Measurements from ENCODE around the gene FREY1. TPM values are rescaled to one million over a fixed set of nuclear protein-coding genes. Genes with fewer than 3 reads are reported as not detected.

Gene FREY1, protein sequence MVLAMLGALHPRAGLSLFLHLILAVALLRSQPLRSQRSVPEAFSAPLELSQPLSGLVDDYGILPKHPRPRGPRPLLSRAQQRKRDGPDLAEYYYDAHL
- total RNA-seq (1.0 TPM), polyA plus RNA-seq (ENCODE audit: insufficient read depth, low read depth, low replicate concordance) (0.99 TPM)
- long read RNA-seq, donor 1: 0 reads
- long read RNA-seq, donor 2: 0 reads
- long read RNA-seq, donor 3: 0 reads
- long read RNA-seq, donor 4: 0 reads
- long read RNA-seq, donor 5: 0 reads
- long read RNA-seq, donor 6: 0 reads
- long read RNA-seq, donor 7, partial matches to known transcripts: 0 of 1 reads
- long read RNA-seq, donor 7, other reads (novel, unspliced or antisense): 0 of 1 reads
- long read RNA-seq, donor 8, partial matches to known transcripts: 0 of 2 reads
- long read RNA-seq, donor 8, other reads (novel, unspliced or antisense): 0 of 2 reads
- long read RNA-seq, donor 9: 0 reads
- long read RNA-seq, donor 10: 0 reads

- Histone ChIP-seq H3K9me3 (ENCODE audit: control insufficient read depth in 2 of 3, insufficient read depth in 1 of 3, low read length in 3 of 3) (no peaks in the 10 kb centered on the region), H3K9ac (ENCODE audit: low read length in 3 of 3) (no peak within 1 kb of the TSS), H3K4me1 (ENCODE audit: control insufficient read depth in 2 of 3, insufficient read depth in 2 of 3, low read depth in 1 of 3, low read length in 3 of 3) (no peaks in the 10 kb centered on the region), H3K36me3 (ENCODE audit: control insufficient read depth in 2 of 3, insufficient read depth in 3 of 3, low read length in 3 of 3) (peaks cover 0 to 6% (median 3%) of the 10 kb centered on the region in 3 donors), H3K4me3 (ENCODE audit: low read length in 3 of 3) (no peak within 1 kb of the TSS), H3K27me3 (ENCODE audit: control insufficient read depth, insufficient read depth, low read length) (no peaks in the 10 kb centered on the region), H3K27ac (ENCODE audit: low read depth in 2 of 2, low read length in 2 of 2) (no peak within 1 kb of the TSS)
- TF ChIP-seq CTCF (IDR thresholded peaks at IDR 0.05; ENCODE audit: borderline replicate concordance, extremely low read depth, insufficient read depth): no peak
- DNase-seq (no peak), FAIRE-seq (no peak)
- intact Hi-C loops (cut with DNase I): no loop called here
These were observed at the start of gene FREY1 for GRCh38 chr11:45906965-45907611. Gene FREY1 (minus strand): TSS chr11:45907271. CDS start chr11:45907245, 26 bp downstream.

DNA sequence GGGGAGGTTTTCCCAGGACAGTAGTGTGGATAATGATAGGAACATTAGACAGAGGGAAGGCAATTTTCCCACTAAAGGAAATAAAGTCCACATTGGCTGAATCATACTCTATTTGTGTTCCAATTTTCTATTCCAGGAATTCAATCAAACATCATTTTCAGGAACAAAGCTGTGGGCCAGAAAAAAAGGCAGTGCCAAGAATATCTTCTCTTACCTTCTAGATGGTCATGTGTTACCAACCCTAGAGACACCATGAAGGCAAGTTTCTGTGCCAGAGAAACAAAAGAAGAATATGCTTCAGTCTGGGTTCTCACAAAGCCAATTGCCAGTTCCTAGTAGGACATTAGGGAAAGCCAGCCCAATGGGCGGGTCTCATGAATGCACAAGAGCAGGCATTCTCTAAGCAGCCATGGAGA lies 42.9 kb upstream of the FREY1 start:
- peaks cover 0 to 21% (median 10%) of the 10 kb centered on the region in 3 donors for H3K36me3 ChIP-seq (ENCODE audit: control insufficient read depth in 2 of 3, insufficient read depth in 3 of 3, low read length in 3 of 3)
- no peaks in the 10 kb centered on the region for H3K9me3 ChIP-seq (ENCODE audit: control insufficient read depth in 2 of 3, insufficient read depth in 1 of 3, low read length in 3 of 3)
- no peak overlapping the region for H3K9ac ChIP-seq (ENCODE audit: low read length in 3 of 3)
- H3K27me3 ChIP-seq (ENCODE audit: control insufficient read depth, insufficient read depth, low read length): no peaks in the 10 kb centered on the region
- H3K4me1 ChIP-seq (ENCODE audit: control insufficient read depth in 2 of 3, insufficient read depth in 2 of 3, low read depth in 1 of 3, low read length in 3 of 3): peaks cover 0 to 8% (median 0%) of the 10 kb centered on the region in 3 donors
- FAIRE-seq (no peak), DNase-seq (no peak)
- intact Hi-C loops (cut with DNase I): no loop called here
- H3K4me3 ChIP-seq (ENCODE audit: low read length in 3 of 3): no peak overlapping the region
- H3K27ac ChIP-seq (ENCODE audit: low read depth in 2 of 2, low read length in 2 of 2): no peak overlapping the region
- TF ChIP-seq CTCF (IDR thresholded peaks at IDR 0.05; ENCODE audit: borderline replicate concordance, extremely low read depth, insufficient read depth): no peak

- FAIRE-seq (no peak), DNase-seq (peak in 3 of 5 donors; percentile 65 to 82 (median 70))
- Histone ChIP-seq H3K36me3 (ENCODE audit: control insufficient read depth in 2 of 3, insufficient read depth in 3 of 3, low read length in 3 of 3) (peaks cover 0 to 23% (median 12%) of the 10 kb centered on the region in 3 donors), H3K27ac (ENCODE audit: low read depth in 2 of 2, low read length in 2 of 2) (no peak overlapping the region), H3K27me3 (ENCODE audit: control insufficient read depth, insufficient read depth, low read length) (no peaks in the 10 kb centered on the region), H3K9ac (ENCODE audit: low read length in 3 of 3) (no peak overlapping the region), H3K9me3 (ENCODE audit: control insufficient read depth in 2 of 3, insufficient read depth in 1 of 3, low read length in 3 of 3) (no peaks in the 10 kb centered on the region), H3K4me3 (ENCODE audit: low read length in 3 of 3) (no peak overlapping the region), H3K4me1 (ENCODE audit: control insufficient read depth in 2 of 3, insufficient read depth in 2 of 3, low read depth in 1 of 3, low read length in 3 of 3) (peaks cover 0 to 10% (median 0%) of the 10 kb centered on the region in 3 donors)
- intact Hi-C loops (cut with DNase I): no loop called here
- no peak for TF ChIP-seq CTCF (IDR thresholded peaks at IDR 0.05; ENCODE audit: borderline replicate concordance, extremely low read depth, insufficient read depth)
These were observed 41.3 kb upstream of the FREY1 start for GRCh38 chr11:45948356-45948755.

Data from kidney (tissue), 22 donors.